ENCODE data around the gene SUPT3H. TPM values are rescaled to one million over a fixed set of nuclear protein-coding genes. Genes with fewer than 3 reads are reported as not detected.
"Not testable (repeated sequence)": the region's sequence is repeated elsewhere in the genome, so short reads cannot be mapped to it uniquely, and the experiment has no call there.

Gene SUPT3H
- total RNA-seq, 4 donors from 2014 or later: 1.6 to 5.6 (median 3.8) TPM

DNA sequence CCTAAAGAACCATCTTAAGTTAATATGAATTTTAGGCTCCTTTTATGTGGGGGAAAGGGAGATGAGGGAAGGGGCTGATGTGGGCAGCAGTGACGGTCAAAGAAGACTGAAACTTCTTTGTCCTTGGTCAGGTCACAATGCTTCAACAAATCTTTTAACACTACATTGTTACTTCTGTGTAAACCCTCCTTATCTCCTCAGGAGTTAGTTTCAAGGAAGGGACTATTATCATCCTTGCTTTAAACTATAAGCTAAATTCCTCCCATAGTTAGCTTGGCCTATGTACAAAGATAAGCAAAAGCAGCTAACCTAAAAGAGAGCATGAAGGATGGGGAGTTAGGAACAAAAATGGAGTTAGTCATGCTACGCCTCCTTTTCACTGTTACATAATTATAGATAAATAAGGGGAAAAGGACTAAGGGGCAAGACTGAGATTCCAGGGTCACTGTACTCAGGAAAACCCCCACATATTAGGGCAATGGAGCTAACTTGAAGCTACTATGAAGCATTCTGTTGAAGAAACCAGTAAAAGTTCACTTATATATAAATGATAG lies 222.3 kb downstream of the SUPT3H start:
- no peak for DNase-seq (ENCODE audit: low spot score in 2 of 2)
- H3K4me3 ChIP-seq (ENCODE audit: low read depth, poor library complexity, severe bottlenecking): no peak overlapping the region
- TF ChIP-seq, protein P1, sequence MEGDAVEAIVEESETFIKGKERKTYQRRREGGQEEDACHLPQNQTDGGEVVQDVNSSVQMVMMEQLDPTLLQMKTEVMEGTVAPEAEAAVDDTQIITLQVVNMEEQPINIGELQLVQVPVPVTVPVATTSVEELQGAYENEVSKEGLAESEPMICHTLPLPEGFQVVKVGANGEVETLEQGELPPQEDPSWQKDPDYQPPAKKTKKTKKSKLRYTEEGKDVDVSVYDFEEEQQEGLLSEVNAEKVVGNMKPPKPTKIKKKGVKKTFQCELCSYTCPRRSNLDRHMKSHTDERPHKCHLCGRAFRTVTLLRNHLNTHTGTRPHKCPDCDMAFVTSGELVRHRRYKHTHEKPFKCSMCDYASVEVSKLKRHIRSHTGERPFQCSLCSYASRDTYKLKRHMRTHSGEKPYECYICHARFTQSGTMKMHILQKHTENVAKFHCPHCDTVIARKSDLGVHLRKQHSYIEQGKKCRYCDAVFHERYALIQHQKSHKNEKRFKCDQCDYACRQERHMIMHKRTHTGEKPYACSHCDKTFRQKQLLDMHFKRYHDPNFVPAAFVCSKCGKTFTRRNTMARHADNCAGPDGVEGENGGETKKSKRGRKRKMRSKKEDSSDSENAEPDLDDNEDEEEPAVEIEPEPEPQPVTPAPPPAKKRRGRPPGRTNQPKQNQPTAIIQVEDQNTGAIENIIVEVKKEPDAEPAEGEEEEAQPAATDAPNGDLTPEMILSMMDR (IDR thresholded peaks at IDR 0.05): no peak
- TF ChIP-seq POLR2A (IDR thresholded peaks at IDR 0.05): no peak
- intact Hi-C loops (cut with DNase I; ENCODE audit: low total_unique reads): no loop called here
- WGBS, 2 donors: 96% methylated on average over 2 of the region's 2 CpGs

DNA sequence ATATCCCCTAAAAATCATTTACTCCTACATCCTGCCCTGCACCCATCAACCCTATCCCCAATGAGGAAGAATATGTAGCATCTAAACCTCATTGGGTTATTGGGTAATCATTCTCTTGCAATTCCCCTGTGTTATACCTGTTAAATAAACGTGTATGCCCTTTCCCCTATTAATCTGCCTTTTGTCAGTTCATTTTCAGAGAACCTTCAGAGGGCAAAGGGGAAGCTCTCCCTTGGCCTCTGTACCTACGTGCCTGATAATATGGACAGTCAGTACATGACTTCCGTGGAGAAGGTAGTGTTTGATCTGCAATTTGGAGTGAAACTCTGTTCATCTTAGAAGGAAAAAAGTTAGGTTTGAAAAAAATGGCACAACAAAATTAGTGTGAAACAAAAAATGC lies 223.1 kb downstream of the SUPT3H start:
- intact Hi-C loops (cut with DNase I; ENCODE audit: low total_unique reads): no loop called here
- DNase-seq (ENCODE audit: low spot score in 2 of 2): no peak
- WGBS, 2 donors: 87 to 89% methylated on average over 3 of the region's 3 CpGs
- H3K4me3 ChIP-seq (ENCODE audit: low read depth, poor library complexity, severe bottlenecking): no peak overlapping the region
- TF ChIP-seq, protein P1 (IDR thresholded peaks at IDR 0.05): no peak
- no peak for TF ChIP-seq POLR2A (IDR thresholded peaks at IDR 0.05)

DNA sequence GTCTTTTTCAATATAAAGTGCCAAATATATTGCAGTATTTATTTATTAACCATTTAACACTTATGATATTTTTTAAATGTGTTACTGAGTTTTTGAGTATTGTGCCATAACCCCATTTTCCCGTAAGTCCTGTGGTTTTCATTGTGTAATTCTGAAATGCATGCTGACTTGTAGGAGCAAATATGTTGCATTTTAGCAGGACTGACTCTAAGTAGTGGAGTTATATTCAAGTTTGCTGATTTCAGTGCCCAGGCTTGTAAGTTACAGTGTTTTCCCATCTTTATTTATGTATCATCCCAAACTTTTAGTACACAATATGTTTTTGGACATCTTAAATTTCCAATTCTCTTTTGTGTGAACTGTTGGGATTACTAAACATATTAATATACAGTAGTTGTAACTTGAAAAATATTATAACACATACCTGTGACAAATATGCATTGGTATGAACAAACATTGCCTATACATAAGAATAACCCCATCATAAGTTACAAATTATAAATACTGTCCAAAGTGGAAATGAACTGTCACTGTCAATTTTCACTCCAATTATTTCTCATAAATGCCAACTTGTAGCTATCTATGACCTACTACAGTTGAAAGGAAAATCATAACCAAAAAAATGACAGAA lies 228.9 kb downstream of the SUPT3H start:
- WGBS, 2 donors: 81 to 86% methylated on average over 1 of the region's 1 CpG
- TF ChIP-seq POLR2A (IDR thresholded peaks at IDR 0.05): no peak
- TF ChIP-seq, protein P1 (IDR thresholded peaks at IDR 0.05): no peak
- DNase-seq (ENCODE audit: low spot score in 2 of 2): no peak
- no peak overlapping the region for H3K4me3 ChIP-seq (ENCODE audit: low read depth, poor library complexity, severe bottlenecking)
- intact Hi-C loops (cut with DNase I; ENCODE audit: low total_unique reads): no loop called here

DNA sequence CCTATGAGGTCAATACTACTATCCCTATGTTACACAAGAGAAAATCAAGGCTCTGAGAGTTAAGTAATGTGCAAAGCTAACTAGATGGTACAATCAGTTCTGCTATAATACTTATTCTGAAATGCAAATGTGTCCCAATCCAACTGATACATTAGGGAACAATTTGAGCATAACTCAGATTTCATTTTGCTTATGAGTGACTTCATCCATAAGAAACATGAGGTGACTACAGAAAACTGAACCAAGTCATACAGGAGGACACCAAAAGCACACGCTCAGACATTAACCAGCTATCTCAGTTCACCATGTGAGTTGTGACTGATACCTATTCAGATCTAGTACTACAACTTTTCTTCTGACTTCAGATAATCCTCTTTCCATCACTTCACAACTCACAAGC lies 229.5 kb downstream of the SUPT3H start:
- no peak for DNase-seq (ENCODE audit: low spot score in 2 of 2)
- intact Hi-C loops (cut with DNase I; ENCODE audit: low total_unique reads): no loop called here
- TF ChIP-seq POLR2A (IDR thresholded peaks at IDR 0.05): no peak
- TF ChIP-seq, protein P1 (IDR thresholded peaks at IDR 0.05): no peak
- WGBS, 2 donors: 86 to 97% methylated on average over 1 of the region's 1 CpG
- H3K4me3 ChIP-seq (ENCODE audit: low read depth, poor library complexity, severe bottlenecking): no peak overlapping the region

DNA sequence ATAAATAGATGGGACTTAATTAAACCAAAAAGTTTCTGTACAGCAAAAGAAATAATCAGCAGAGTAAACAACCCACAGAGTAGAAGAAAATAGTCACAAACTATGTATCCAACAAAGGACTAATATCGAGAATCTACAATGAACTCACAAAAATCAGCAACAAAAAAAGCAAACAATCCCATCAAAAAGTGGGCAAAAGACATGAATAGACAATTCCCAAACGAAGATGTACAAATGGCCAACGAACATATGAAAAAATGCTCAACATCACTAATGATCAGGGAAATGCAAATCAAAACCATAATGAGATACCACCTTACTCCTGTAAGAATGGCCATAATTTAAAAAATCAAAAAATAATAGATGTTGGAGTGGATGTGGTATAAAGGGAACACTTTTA lies 232.1 kb downstream of the SUPT3H start:
- DNase-seq (ENCODE audit: low spot score in 2 of 2); H3K4me3 ChIP-seq (ENCODE audit: low read depth, poor library complexity, severe bottlenecking); intact Hi-C loops (cut with DNase I; ENCODE audit: low total_unique reads): not testable (repeated sequence)
- WGBS, 2 donors: 92 to 98% methylated on average over 3 of the region's 3 CpGs

DNA sequence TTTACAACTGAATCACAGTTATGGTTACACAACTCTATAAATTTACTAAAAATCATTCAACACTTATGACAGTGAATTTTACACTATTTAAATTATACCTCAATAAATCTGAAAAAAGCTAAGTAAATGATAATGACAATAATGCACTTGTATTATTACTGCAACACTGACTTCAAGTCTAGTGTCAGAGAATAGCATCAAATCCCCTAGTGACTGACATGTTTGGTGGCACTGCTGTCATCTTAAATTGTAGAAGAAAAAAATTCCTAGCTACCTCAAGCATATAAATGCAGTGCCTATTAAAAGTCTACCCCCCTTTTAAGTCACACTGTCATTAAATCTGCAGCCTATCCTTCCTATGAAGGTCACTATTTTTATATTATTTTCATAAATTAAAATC lies 239.0 kb downstream of the SUPT3H start:
- TF ChIP-seq, protein P1 (IDR thresholded peaks at IDR 0.05): no peak
- no peak for TF ChIP-seq POLR2A (IDR thresholded peaks at IDR 0.05)
- intact Hi-C loops (cut with DNase I; ENCODE audit: low total_unique reads): no loop called here
- no peak for DNase-seq (ENCODE audit: low spot score in 2 of 2)
- H3K4me3 ChIP-seq (ENCODE audit: low read depth, poor library complexity, severe bottlenecking): no peak overlapping the region

Data from lower leg skin (tissue), 4 donors.